Measurements from ENCODE around the gene ZNF774. TPM values are rescaled to one million over a fixed set of nuclear protein-coding genes. Genes with fewer than 3 reads are reported as not detected.
"Not testable (repeated sequence)": the region's sequence is repeated elsewhere in the genome, so short reads cannot be mapped to it uniquely, and the experiment has no call there.

Gene ZNF774
- total RNA-seq, 1 donor from 2014 or later, result 3.9 TPM

DNA sequence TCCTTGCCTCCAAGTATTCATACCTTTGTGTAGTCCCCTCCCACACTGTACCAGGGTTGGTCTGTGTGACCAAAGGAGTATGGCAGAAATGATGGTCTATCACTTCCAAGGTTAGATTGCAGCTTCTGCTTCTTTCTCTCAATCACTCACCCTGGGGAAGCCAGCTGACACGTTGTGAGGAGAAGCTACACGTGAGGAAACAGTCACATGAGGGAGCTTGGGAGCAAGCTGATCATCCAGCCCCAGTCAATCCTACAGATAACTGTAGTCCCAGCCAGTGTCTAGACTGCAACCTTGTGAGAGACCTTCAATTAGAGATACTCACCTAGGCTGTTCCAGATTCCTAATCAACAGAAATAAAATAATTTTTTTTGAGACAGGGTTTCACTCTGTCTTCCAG lies 6.2 kb upstream of the ZNF774 start:
- DNase-seq (ENCODE audit: low read depth), result no peak

DNA sequence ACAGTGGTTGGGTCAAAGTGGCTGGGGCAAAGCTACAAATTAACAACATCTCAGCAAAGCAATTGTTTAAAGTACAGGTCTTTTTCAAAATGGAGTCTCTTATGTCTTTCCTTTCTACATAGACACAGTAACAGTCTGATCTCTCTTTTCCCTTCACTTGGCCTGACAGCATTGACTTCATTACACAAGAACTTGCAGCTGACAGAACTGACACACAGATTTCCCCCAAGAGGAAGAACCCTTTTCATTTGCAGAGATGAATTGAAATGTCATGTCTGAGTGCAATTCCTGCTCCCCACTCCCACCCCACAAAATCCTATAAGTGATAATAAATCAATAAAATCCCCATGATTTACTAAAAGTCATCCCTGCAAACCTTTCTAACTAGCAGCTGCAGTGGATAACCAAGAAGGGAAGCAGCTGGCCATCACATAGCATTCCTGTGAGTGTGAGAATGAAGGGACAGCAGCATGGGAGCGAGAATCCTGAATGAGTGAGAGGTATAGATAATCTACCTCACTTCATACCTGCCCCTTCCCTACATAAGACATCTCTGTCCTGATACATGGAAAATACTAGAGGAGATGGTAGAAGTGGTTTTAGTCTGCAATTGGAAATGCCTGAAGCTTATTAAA lies 4.5 kb upstream of the ZNF774 start:
- DNase-seq (ENCODE audit: low read depth), result not testable (repeated sequence)

DNA sequence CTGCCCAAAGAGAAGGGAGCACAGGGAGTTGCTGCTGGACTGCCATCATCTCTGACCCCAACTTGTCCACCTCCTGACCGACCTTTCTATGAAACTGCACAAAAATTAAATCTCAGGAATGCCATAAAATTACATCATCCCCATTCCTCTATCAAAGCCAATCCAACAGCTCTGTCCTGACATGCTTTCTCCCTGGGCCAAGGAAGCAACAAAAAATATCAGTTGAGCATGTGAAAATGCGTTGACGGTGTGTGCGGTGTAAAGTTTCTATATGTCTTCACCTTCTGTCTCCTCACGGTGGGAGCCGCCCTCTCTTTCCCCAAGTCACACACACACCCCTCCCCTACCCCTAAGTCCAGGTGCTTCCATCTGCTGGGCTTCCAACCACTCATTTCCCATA lies 3.6 kb upstream of the ZNF774 start:
- DNase-seq (ENCODE audit: low read depth), result no peak

DNA sequence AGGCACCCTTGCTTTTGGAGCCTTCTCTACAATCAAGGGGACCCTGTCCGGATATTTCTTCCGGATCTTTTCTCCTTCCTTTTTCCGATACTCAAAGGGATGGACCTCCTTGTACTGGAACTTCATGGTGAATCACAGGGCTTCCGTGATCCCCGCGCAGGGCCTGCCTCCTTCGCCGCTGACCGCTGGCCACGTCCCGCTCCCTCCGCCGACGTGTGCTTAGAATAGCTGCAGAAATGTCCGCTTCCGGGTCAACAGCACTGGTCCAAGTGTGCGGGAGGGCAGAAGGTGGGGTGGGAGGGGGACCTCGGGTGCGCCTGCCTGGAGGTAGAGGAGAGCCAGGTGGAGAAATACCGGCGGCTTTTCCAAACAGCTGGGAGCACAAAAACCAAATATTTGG lies 3.0 kb upstream of the ZNF774 start:
- no peak for DNase-seq (ENCODE audit: low read depth)

DNA sequence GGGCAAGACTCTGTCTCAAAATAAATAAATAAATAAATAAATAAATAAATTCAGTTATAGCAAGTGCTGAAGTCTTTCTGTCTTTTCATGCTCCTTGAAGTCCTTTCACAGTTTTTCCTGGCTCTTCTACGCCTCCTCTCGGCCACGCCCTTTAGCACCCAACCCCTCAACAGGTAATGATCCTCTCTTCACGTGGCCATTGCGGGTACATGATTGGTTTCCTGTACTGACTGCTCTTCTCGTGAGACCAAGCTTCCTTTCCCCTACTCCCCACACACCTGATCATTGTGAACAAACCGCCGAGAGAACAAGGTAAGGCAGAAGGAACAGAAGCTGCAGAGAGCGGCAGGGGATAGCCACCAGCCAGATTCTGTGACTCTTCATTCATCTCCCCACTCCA lies 2.3 kb upstream of the ZNF774 start:
- no peak for DNase-seq (ENCODE audit: low read depth)

DNA sequence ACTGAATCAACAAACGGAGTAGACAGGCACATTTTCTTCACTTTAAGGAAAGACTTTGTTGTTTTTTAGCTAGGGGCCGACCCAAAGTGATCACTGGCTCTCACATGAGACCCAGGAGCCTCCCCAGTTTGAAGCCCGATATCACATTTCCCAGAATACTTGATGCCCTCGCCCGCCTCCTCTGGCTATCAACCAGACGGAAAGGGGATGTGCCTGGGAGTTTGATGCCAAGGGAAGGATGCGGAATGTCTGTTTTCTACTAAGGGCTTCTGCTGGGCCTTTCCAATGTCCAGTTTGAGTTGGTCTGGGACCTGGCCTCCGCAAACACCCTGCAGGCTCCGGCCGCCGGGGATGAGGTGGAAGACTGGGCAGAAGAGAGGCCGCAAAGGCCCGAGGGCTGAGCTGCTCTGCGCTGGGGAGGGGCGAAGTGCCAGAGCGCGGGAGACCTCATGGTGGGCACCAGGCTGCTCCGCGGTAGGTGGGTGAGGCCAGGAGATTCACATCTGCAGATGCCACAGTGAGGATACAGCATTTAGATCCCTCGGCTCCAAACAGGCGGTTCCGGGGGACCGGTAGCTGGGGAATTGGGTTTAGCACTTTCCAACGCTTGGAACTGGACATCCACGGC lies 491 bp upstream of the ZNF774 start:
- DNase-seq (ENCODE audit: low read depth), result no peak

DNA sequence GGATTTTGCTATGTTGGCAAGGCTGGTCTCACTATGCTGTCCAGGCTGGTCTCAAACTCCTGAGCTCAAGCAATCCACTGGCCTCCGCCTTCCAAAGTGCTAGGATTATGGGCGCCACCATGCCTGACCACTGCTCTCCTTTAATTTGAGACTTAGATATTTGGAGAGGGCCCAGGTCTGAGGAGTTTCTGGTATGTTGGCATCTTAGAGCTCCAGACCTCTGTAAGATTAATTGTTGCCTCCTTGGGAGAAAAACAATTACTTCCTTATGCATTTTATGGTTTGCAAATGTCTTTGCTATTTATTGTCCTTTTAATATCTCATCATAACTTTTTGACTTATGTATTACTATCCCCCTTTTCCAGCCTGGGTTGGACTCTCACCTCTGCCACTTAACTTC lies 2.9 kb downstream of the ZNF774 start:
- no peak for DNase-seq (ENCODE audit: low read depth)

DNA sequence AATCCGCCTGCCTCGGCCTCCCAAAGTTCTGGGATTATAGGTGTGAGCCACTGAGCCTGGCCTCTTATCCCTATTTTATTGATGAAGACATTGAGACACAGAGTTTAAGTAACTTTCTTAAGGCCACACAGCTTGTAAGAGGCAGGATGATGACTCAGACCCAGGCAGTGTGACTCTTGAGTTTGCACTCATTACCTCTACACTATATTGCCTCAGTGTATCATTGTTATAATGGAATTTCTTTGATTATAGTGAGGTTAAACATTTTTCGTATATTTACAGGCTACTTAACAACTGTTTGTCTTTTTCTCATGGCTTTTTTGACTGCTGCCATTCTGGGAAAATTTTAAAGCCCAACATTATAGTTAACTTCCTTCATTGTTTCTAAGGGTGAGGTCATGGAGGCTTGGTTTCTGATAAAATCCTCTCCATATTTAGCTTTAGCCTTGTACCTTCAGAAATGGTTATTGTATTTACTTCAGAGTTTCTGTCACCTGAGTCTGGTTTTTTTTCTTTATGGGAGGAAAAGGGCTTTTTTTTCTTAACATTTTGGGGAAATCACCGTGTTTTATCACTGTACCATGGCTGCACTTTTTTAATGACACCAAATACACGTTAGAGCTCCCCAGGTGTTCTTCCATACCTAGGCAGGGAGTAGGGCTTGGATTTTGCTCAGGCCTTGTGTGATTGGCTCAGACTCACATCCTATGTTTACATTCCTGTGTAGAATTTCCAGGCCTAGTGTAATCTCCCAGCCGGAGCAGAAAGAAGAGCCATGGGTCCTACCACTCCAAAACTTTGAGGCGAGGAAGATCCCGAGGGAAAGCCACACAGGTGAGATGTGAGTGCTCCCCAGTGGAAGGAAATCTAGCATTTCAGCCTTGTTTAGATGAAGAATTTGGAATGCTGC lies 6.3 kb downstream of the ZNF774 start:
- DNase-seq (ENCODE audit: low read depth), result peak; percentile 79

DNA sequence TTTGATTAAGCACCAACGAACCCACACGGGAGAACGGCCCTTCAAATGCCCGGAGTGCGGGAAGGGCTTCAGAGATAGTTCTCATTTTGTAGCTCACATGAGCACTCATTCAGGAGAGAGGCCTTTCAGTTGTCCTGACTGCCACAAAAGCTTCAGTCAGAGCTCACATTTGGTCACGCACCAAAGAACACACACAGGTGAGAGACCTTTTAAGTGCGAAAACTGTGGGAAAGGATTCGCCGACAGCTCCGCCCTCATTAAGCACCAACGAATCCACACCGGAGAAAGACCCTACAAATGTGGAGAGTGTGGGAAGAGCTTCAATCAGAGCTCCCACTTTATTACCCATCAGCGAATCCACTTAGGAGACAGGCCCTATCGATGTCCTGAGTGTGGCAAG lies 8.7 kb downstream of the ZNF774 start:
- DNase-seq (ENCODE audit: low read depth), result no peak

DNA sequence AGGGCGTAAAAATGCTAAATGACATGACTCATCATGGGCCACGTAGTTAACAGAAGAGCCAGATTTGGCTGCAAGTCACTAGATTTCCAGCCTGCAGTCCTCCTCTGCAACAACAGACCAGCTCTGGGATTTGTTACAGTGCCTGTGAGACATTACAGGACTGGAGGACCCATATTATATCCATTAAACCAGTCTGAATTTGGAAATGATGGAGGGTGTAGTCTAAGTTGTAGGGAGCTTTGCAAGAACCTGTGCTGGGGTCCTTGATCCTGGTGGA lies 10.8 kb downstream of the ZNF774 start:
- peak; percentile 75 for DNase-seq (ENCODE audit: low read depth)

DNA sequence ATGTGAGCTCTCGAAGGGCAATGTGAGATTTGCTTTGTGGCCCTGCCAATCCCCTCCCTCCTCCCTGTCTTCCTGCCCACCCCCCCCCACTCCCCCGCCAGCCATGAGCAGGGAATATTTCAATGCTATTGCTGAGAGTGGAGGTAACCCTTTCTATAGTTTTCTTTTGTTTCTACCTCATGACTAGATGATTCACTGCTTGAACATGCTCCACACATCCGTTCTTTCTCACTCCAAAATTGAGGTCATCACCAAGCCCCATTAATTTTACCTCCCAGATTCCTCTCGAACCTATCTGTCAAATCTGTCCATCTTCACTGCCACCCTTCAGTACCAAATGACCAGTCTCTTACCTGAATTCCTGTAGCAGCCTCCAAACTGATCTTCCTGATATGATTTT lies 12.2 kb downstream of the ZNF774 start:
- peak; percentile 87 for DNase-seq (ENCODE audit: low read depth)

DNA sequence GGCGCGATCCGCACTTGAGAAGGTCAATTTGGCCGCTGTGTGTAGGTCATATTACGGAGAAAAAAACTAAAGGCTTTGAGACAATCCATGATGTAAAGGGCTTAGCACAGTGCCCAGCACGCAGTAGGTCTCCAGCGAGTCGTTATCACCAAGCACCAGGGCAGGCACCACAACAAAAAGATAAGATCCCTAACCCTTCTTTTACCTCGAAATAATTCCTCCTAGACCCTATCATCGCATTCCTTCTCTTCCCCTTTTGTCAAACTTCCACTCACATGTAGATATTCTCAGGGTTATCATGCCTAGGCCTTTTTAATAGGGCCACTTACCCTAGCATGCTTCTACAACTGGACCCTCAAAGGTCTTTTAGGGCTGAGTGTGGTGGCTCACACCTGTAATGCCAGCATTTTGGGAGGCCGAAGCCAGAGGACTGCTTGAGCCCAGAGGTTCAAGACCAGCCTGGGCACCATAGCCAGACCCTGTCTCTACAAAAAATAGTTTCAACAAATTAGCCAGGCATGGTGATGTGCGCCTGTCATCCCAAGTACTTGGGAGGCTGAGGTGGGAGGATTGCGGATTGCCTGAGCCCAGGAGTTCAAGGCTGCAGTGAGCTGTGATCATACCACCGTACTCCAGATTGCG lies 13.5 kb downstream of the ZNF774 start:
- DNase-seq (ENCODE audit: low read depth), result no peak

DNA sequence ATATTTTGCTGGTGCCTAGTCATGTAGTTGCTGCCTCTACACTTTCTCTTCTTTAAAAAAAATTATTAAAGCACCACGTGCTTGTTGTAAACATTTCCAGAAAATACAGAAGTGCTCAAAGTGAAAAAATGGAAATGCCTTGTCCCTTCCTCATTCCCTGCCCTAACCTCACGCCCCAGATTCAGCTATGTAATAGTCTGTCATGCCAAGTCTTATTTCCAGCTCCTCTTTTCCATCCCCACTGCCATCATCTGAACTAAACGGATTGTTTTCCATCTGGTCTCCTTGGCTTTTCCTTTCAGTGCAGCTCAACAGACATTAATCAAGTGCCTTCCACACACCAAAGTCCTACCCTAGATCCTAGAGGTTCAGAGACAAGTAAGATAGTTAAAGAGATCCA lies 15.5 kb downstream of the ZNF774 start:
- no peak for DNase-seq (ENCODE audit: low read depth)

DNA sequence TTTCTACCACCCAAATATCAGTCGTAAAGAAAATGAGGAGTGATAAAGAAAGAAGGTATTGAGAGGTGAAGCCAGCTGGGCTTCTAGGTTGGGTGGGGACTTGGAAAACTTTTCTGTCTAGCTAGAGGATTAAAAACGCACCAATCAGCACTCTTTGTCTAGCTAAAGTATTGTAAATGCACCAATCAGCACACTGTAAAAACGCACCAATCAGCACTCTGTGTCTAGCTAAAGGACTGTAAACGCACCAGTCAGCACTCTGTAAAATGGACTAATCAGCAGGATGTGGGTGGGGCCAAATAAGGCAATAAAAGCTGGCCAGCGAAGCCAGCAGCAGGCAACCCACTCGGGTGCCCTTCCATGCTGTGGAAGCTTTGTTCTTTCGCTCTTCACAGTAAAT lies 23.0 kb downstream of the ZNF774 start:
- DNase-seq (ENCODE audit: low read depth), result no peak

DNA sequence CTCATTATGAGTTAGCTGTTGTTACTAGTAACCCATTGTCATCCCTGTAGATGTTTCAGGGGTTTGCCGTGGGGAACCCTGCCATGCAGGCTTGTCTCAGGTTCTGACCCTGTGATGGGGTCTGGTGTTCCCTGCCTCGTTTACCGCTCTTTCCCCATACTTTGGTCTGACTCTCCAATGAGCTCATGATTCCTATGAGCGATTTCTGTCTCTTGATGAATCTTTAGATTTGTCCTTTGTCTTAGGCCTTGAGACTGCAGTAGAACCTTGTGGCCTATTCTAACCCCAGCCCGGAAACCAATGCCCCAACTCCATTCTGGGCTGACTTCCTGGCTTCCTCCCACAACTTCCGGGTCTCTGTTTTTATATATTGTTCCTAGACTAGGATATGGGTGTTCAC lies 24.7 kb downstream of the ZNF774 start:
- no peak for DNase-seq (ENCODE audit: low read depth)

DNA sequence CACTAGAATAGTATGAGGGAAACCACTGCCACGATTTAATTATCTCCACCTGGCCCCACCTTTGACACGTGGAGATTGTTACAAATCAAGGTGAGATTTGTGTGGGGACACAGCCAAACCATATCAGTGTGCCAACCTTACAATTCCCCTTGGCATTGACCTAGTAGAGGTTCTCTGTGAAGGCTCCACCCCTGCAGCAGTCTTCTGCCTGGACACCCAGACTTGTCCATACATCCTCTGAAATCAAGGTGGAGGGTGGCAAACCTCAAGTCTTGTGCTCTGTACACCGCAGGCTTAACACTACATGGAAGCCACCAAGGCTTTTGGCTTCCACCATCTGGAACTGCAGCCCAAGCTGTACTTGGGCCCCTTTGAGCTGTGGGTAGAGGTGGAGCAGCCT lies 27.2 kb downstream of the ZNF774 start:
- DNase-seq (ENCODE audit: low read depth), result no peak

DNA sequence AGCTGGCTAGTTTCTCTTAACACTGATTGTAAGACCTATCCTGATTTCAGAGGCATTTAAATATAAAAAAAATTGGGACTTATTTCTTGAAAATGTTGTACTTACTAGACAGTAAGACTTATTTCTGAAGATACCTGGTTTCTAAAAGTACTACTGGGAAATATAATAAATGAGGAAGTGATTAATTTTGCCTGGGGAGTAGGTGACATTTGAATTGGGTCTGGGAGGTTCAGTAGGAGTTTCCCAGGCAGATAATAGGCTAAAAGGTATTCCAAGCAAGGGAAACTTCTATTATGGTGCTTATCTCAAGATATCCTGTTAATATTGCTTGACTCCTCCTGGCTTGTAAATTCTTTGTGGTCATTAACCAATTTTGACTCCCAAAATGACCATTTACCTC lies 29.4 kb downstream of the ZNF774 start:
- DNase-seq (ENCODE audit: low read depth), result no peak

DNA sequence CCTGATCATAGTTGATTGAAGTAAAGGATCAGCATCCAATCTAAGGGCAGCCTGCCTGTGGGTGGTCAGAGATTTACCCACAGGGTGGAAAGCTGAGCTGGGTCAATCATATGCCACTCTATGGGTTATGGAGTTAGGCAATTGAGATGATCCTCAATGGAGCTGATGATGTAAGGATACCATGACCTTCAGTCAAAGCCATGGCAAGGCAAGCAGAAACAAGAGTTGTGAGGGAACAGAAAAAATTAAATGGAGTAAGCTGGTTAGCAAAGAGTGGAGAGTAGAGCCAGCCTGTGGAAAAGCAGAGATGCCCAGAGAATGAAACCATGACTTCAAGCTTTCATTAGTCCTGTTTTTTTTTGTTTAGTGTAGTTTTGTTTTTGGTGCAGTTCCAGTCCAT lies 30.2 kb downstream of the ZNF774 start:
- DNase-seq (ENCODE audit: low read depth), result no peak

DNA sequence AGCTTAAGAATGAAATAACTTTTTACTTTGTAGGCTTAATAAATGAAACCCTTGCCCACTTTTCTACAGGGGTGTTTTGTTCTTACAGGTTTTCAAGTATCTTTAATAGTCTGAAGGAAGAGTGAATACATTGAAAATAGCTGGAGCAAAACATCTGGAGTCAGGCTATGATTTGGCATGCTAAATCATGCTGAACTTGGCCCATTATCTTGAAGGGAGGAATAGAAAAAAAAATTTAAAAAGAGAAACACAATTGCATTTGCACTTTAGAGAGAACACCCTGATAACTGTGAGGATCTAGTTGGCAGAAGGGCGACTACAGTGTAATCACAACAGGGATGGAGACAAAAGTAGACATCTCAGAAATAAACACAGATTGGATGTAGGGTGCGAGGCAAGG lies 34.1 kb downstream of the ZNF774 start:
- no peak for DNase-seq (ENCODE audit: low read depth)

DNA sequence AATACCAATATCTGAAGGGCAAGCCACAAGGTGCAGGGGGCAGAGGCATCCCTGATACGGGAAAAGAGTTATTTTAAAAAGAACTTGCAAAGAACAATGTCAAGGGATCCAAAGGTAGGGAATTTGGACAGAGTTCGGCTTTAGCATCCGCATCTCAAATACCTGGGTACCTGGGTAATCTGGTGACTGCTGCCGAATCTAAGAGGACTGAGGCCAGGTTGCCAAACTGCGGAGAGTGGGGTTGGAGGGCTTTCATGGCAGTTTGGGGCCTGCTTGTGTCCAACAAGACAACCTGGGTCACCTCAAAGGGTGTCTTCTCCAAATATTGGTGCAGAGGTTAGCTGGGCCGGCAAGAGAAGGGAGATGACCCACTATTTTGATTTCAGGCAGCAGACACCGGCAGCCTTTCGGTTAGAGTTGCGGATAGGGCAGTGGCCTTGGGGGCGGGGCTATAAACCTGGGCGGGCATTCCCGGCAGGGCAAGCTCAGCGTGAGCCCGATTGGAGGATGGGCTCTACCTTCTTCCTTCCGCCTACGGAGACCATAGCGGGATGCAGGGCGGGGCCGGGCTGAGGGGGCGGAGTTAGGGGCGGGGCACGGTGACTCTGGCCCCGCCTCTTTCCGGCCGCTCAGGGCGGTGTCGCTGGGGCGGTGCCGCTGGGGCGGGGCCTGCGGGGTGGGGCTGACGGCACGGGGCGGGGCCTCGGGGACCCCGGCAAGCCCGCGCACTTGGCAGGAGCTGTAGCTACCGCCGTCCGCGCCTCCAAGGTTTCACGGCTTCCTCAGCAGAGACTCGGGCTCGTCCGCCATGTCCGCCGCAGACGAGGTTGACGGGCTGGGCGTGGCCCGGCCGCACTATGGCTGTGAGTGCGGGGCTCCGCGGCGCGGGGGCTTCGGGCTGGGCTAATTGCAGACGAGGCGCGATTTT lies 35.7 kb downstream of the ZNF774 start, which contains the start of gene IQGAP1:
IQGAP1 (plus strand) TSS at position 709 of the 928 bp plus-strand sequence; CDS start at position 809, 100 bp downstream.
- peak; percentile 93 for DNase-seq (ENCODE audit: low read depth)
